Smooth muscle cell of the brain vasculature (primary cell): ENCODE data around the gene GLMP.

Source experiments
- DNase-seq: peaks from one replicate; pipeline ENCODE4 v3.0.0-alpha.2; 2012; ENCODE audit warnings: low read depth, low spot score

The GLMP gene

GRCh38 chr1:156286061-156286460 is 9.4 kb downstream of the GLMP start:
- no peak for DNase-seq

- no peak for DNase-seq
Measured at GRCh38 chr1:156285437-156285836, 10.0 kb downstream of the GLMP start.

- DNase-seq, result no peak
Measured at GRCh38 chr1:156284757-156285156, 10.7 kb downstream of the GLMP start.

- no peak for DNase-seq
Measured at GRCh38 chr1:156284112-156284511, 11.4 kb downstream of the GLMP start, which contains the start of gene TMEM79. Gene TMEM79, plus strand, starts transcription at chr1:156284325. Its CDS starts 902 bp downstream, at chr1:156285227.

- DNase-seq, result no peak
Measured at GRCh38 chr1:156283521-156283920, 12.0 kb downstream of the GLMP start.

GRCh38 chr1:156282479-156283222 is 12.8 kb downstream of the GLMP start, which contains the start of gene SMG5:
Gene SMG5, minus strand, starts transcription at chr1:156282825. Its CDS starts 145 bp downstream, at chr1:156282680.
- DNase-seq, result peak; percentile 94

- no peak for DNase-seq
Measured at GRCh38 chr1:156281693-156282478, 13.6 kb downstream of the GLMP start.

GRCh38 chr1:156281281-156281680 is 14.2 kb downstream of the GLMP start:
- no peak for DNase-seq

GRCh38 chr1:156279837-156280236 is 15.6 kb downstream of the GLMP start:
- DNase-seq, result no peak

- no peak for DNase-seq
Measured at GRCh38 chr1:156276966-156277381, 18.5 kb downstream of the GLMP start.

GRCh38 chr1:156276532-156276931 is 18.9 kb downstream of the GLMP start:
- no peak for DNase-seq

GRCh38 chr1:156270314-156270713 is 25.2 kb downstream of the GLMP start:
- no peak for DNase-seq

- DNase-seq, result no peak
Measured at GRCh38 chr1:156268336-156268735, 27.1 kb downstream of the GLMP start.

- no peak for DNase-seq
Measured at GRCh38 chr1:156266051-156266450, 29.4 kb downstream of the GLMP start.

GRCh38 chr1:156263288-156263655 is 32.2 kb downstream of the GLMP start:
- DNase-seq, result no peak

- no peak for DNase-seq
Measured at GRCh38 chr1:156262461-156263287, 32.8 kb downstream of the GLMP start.

GRCh38 chr1:156260896-156261295 is 34.6 kb downstream of the GLMP start:
- no peak for DNase-seq

- DNase-seq, result no peak
Measured at GRCh38 chr1:156259805-156260204, 35.7 kb downstream of the GLMP start.

- DNase-seq, result no peak
Measured at GRCh38 chr1:156258859-156259258, 36.6 kb downstream of the GLMP start.

- DNase-seq, result no peak
Measured at GRCh38 chr1:156257711-156258110, 37.8 kb downstream of the GLMP start.

- no peak for DNase-seq
Measured at GRCh38 chr1:156253634-156254033, 41.8 kb downstream of the GLMP start.

- DNase-seq, result no peak
Measured at GRCh38 chr1:156251527-156251926, 44.0 kb downstream of the GLMP start.
